ENCODE data around the gene ZNF222. TPM values are rescaled to one million over a fixed set of nuclear protein-coding genes. Genes with fewer than 3 reads are reported as not detected.

ZNF222 gene
- 17.4 TPM for polyA plus RNA-seq (2013)

DNA sequence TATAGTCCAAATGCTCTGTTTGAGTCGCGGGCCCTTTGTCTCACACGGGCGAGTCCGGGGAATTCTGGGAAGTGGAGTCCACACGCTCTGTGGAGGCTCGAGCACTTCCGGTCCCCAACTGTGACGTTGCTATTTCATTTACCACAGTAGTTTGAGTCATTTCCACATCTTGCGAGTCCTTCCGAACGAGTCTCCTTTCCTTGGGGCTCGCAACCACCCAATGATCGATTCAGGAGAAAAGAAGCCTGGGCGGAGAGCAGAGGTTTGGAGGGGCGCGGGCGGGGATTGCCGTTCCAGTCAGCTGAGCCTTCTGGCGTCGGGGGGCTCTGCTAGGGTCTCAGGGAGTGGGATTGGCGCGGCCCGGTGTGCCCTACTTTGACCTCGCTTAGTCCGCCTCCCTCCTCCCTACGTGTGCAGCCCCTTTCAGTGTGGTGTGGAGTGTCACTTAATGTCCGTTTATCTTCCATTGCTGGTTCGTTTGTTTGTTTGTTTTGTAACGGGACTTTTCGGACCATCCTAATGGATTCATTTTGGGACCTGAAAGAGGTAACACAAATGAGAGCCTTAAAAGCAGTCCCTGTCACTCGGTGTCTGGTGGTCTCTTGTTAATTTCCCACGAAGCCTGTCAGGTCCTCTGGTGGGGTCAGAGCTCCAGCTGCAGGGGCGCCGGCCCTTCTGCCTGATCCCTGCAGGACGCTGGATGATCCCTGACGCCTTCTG lies at the start of gene ZNF222:
ZNF222 (plus strand) TSS at position 163 of the 720 bp plus-strand sequence; CDS start at position 221, 58 bp downstream.
- H3K4me1 ChIP-seq (ENCODE audit: control extremely low read depth in 1 of 4, control insufficient read depth in 4 of 4, insufficient read depth in 4 of 4, low read length in 3 of 4): peaks cover 0 to 12% (median 12%) of the 10 kb centered on the region in 4 experiments
- H3K27ac ChIP-seq (ENCODE audit: insufficient read depth in 1 of 2, low read depth in 1 of 2, low read length in 2 of 2, poor library complexity in 1 of 2, severe bottlenecking in 2 of 2): peak within 1 kb of the TSS; percentile 74 to 87
- POLR2A ChIA-PET: interaction anchor here (0.9 to 1.1 kb wide), 2 partner anchors 23 to 26 kb away, joined by 4 to 5 read pairs; partner anchors contain the start of gene ZNF230
- H3K27me3 ChIP-seq (replicated peaks in 2 of 5; ENCODE audit: control insufficient read depth in 4 of 5, insufficient read depth in 5 of 5, low read length in 4 of 5): no peaks in the 10 kb centered on the region
- CTCF ChIA-PET: interaction anchor here (0.6 kb wide), 1 partner anchor 285 kb away, joined by 4 read pairs; no protein-coding TSS in a partner anchor
- 5% methylated on average over 24 of the region's 37 CpGs for WGBS (ENCODE audit: insufficient coverage)
- H3K36me3 ChIP-seq (ENCODE audit: control insufficient read depth in 4 of 4, insufficient read depth in 4 of 4, low read length in 3 of 4): peaks cover 24 to 38% (median 31%) of the 10 kb centered on the region in 4 experiments
- H3K9me3 ChIP-seq (ENCODE audit: control extremely low read depth in 1 of 5, control insufficient read depth in 4 of 5, insufficient read depth in 2 of 5, low read depth in 1 of 5, low read length in 4 of 5): peaks cover 15 to 39% (median 28%) of the 10 kb centered on the region in 5 experiments
- H3K4me3 ChIP-seq (ENCODE audit: control insufficient read depth in 1 of 7, extremely low read depth in 1 of 7, insufficient read depth in 4 of 7, low read depth in 2 of 7, low read length in 6 of 7): peak within 1 kb of the TSS; percentile 85 to 97 (median 95)
- peak; percentile 94 to 97 (median 97) for DNase-seq

GRCh38 chr19:43976732-43977131 lies 48.4 kb upstream of the ZNF222 start:
- no peak overlapping the region for H3K4me3 ChIP-seq (ENCODE audit: control insufficient read depth in 1 of 7, extremely low read depth in 1 of 7, insufficient read depth in 4 of 7, low read depth in 2 of 7, low read length in 6 of 7)
- POLR2A ChIA-PET: no interaction called here
- no peaks in the 10 kb centered on the region for H3K4me1 ChIP-seq (ENCODE audit: control extremely low read depth in 1 of 4, control insufficient read depth in 4 of 4, insufficient read depth in 4 of 4, low read length in 3 of 4)
- no peak for DNase-seq
- peaks cover 9 to 64% (median 15%) of the 10 kb centered on the region in 5 experiments for H3K9me3 ChIP-seq (ENCODE audit: control extremely low read depth in 1 of 5, control insufficient read depth in 4 of 5, insufficient read depth in 2 of 5, low read depth in 1 of 5, low read length in 4 of 5)
- no CpG with 5 or more reads among the region's 1 CpG for WGBS (ENCODE audit: insufficient coverage)
- H3K36me3 ChIP-seq (ENCODE audit: control insufficient read depth in 4 of 4, insufficient read depth in 4 of 4, low read length in 3 of 4): no peaks in the 10 kb centered on the region
- CTCF ChIA-PET: no interaction called here
- H3K27ac ChIP-seq (ENCODE audit: insufficient read depth in 1 of 2, low read depth in 1 of 2, low read length in 2 of 2, poor library complexity in 1 of 2, severe bottlenecking in 2 of 2): no peak overlapping the region
- H3K27me3 ChIP-seq (replicated peaks in 2 of 5; ENCODE audit: control insufficient read depth in 4 of 5, insufficient read depth in 5 of 5, low read length in 4 of 5): no peaks in the 10 kb centered on the region

DNA sequence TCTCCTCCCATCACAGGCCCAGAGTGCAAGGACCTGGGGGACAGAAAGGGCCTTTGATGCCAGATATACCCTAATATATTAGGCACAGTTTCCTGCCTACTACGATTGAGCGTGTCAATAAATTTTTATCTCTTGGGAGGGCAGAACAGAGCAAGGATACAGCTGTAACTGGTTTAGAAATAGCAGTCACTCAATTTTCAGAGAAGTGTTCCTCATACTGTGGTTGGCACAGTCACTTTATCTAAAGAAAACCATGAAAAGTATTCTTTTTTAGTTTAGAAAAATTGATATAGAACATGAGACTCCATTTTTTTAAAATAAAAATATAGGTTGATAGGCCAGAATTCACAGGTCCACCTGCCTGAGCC lies 41.7 kb upstream of the ZNF222 start:
- H3K27ac ChIP-seq (ENCODE audit: insufficient read depth in 1 of 2, low read depth in 1 of 2, low read length in 2 of 2, poor library complexity in 1 of 2, severe bottlenecking in 2 of 2): peak overlapping the region; percentile 33 to 82
- POLR2A ChIA-PET: no interaction called here
- peaks cover 0 to 10% (median 7%) of the 10 kb centered on the region in 4 experiments for H3K36me3 ChIP-seq (ENCODE audit: control insufficient read depth in 4 of 4, insufficient read depth in 4 of 4, low read length in 3 of 4)
- H3K4me1 ChIP-seq (ENCODE audit: control extremely low read depth in 1 of 4, control insufficient read depth in 4 of 4, insufficient read depth in 4 of 4, low read length in 3 of 4): peaks cover 0 to 14% (median 8%) of the 10 kb centered on the region in 4 experiments
- no peak for DNase-seq
- H3K4me3 ChIP-seq (ENCODE audit: control insufficient read depth in 1 of 7, extremely low read depth in 1 of 7, insufficient read depth in 4 of 7, low read depth in 2 of 7, low read length in 6 of 7): peak overlapping the region in 6 of 7 experiments; percentile 79 to 96 (median 87)
- WGBS (ENCODE audit: insufficient coverage): 31% methylated on average over 2 of the region's 2 CpGs
- H3K9me3 ChIP-seq (ENCODE audit: control extremely low read depth in 1 of 5, control insufficient read depth in 4 of 5, insufficient read depth in 2 of 5, low read depth in 1 of 5, low read length in 4 of 5): peaks cover 2 to 34% (median 8%) of the 10 kb centered on the region in 5 experiments
- CTCF ChIA-PET: no interaction called here
- no peaks in the 10 kb centered on the region for H3K27me3 ChIP-seq (replicated peaks in 2 of 5; ENCODE audit: control insufficient read depth in 4 of 5, insufficient read depth in 5 of 5, low read length in 4 of 5)

GRCh38 chr19:43983912-43984686 lies 41.1 kb upstream of the ZNF222 start, which contains the start of gene ZNF155:
TSS of gene ZNF155 (plus strand) at chr19:43984188. CDS start at chr19:43988544, 4,356 bp downstream.
- H3K36me3 ChIP-seq (ENCODE audit: control insufficient read depth in 4 of 4, insufficient read depth in 4 of 4, low read length in 3 of 4): peaks cover 3 to 16% (median 11%) of the 10 kb centered on the region in 4 experiments
- CTCF ChIA-PET: no interaction called here
- H3K4me3 ChIP-seq (ENCODE audit: control insufficient read depth in 1 of 7, extremely low read depth in 1 of 7, insufficient read depth in 4 of 7, low read depth in 2 of 7, low read length in 6 of 7): peak within 1 kb of the TSS; percentile 67 to 96 (median 86)
- peaks cover 0 to 14% (median 8%) of the 10 kb centered on the region in 4 experiments for H3K4me1 ChIP-seq (ENCODE audit: control extremely low read depth in 1 of 4, control insufficient read depth in 4 of 4, insufficient read depth in 4 of 4, low read length in 3 of 4)
- WGBS (ENCODE audit: insufficient coverage): under 1% methylated on average over 29 of the region's 40 CpGs
- POLR2A ChIA-PET: no interaction called here
- H3K27ac ChIP-seq (ENCODE audit: insufficient read depth in 1 of 2, low read depth in 1 of 2, low read length in 2 of 2, poor library complexity in 1 of 2, severe bottlenecking in 2 of 2): peak within 1 kb of the TSS; percentile 33 to 82
- no peaks in the 10 kb centered on the region for H3K27me3 ChIP-seq (replicated peaks in 2 of 5; ENCODE audit: control insufficient read depth in 4 of 5, insufficient read depth in 5 of 5, low read length in 4 of 5)
- peak; percentile 79 to 84 (median 83) for DNase-seq
- peaks cover 2 to 34% (median 9%) of the 10 kb centered on the region in 5 experiments for H3K9me3 ChIP-seq (ENCODE audit: control extremely low read depth in 1 of 5, control insufficient read depth in 4 of 5, insufficient read depth in 2 of 5, low read depth in 1 of 5, low read length in 4 of 5)

DNA sequence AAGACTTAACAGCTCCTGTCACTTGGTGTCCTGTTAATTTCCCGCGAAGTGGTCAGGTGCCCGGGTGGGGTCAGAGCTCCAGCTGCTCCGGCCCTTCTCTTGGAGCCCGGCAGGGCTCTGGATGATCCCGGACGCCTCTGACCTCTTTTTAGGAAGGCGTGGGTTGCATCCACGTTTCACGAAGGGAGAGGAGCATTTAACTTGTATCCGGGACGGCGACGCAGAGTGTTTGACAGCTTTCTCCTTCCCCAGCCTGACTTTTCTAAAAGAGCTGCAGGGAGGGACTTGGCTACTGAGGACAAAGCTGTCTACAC lies 40.5 kb upstream of the ZNF222 start:
- Histone ChIP-seq H3K27ac (ENCODE audit: insufficient read depth in 1 of 2, low read depth in 1 of 2, low read length in 2 of 2, poor library complexity in 1 of 2, severe bottlenecking in 2 of 2) (peak overlapping the region; percentile 33 to 82), H3K4me1 (ENCODE audit: control extremely low read depth in 1 of 4, control insufficient read depth in 4 of 4, insufficient read depth in 4 of 4, low read length in 3 of 4) (peaks cover 0 to 14% (median 8%) of the 10 kb centered on the region in 4 experiments), H3K9me3 (ENCODE audit: control extremely low read depth in 1 of 5, control insufficient read depth in 4 of 5, insufficient read depth in 2 of 5, low read depth in 1 of 5, low read length in 4 of 5) (peaks cover 2 to 36% (median 12%) of the 10 kb centered on the region in 5 experiments), H3K27me3 (replicated peaks in 2 of 5; ENCODE audit: control insufficient read depth in 4 of 5, insufficient read depth in 5 of 5, low read length in 4 of 5) (no peaks in the 10 kb centered on the region), H3K4me3 (ENCODE audit: control insufficient read depth in 1 of 7, extremely low read depth in 1 of 7, insufficient read depth in 4 of 7, low read depth in 2 of 7, low read length in 6 of 7) (peak overlapping the region; percentile 55 to 96 (median 86)), H3K36me3 (ENCODE audit: control insufficient read depth in 4 of 4, insufficient read depth in 4 of 4, low read length in 3 of 4) (peaks cover 8 to 21% (median 16%) of the 10 kb centered on the region in 4 experiments)
- WGBS (ENCODE audit: insufficient coverage): 10% methylated on average over 14 of the region's 14 CpGs
- CTCF ChIA-PET: interaction anchor here (0.6 kb wide), 1 partner anchor 302 kb away, joined by 3 read pairs; no protein-coding TSS in a partner anchor
- DNase-seq: peak in 2 of 3 donors; percentile 14 to 21
- POLR2A ChIA-PET: no interaction called here

DNA sequence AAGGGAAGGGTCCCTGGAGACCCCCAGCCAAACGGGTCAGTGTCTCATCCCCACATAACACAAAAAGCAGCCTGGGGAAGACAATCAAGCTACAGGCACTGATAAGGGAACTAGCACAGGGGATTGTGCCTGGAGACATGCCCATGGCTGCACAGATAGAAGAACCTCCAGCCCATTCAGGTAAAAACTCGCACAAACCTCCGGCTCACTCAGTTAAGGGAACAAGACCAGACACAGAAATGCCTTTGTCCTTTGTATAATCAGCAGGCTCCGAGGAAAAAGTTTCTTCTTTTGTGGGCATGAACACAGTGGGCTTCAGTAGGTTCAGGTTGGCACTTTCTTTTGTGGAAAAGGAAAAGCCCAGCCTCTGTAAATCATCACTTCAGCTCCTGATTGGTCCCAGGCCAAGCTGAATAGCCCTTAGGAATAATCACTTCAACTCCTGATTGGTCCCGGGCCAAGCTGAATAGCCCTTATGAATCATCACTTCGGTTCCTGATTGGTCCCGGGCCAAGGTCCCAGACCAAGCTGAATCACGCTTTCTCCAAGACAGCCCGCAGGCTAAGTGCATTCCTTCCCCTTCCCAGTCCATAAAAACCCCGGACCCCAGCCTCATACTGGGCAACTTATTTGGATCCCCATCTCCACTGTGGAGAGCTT lies 27.4 kb upstream of the ZNF222 start:
- ChIA-PET POLR2A (no interaction called here), CTCF (no interaction called here)
- DNase-seq: no peak
- Histone ChIP-seq H3K9me3 (ENCODE audit: control extremely low read depth in 1 of 5, control insufficient read depth in 4 of 5, insufficient read depth in 2 of 5, low read depth in 1 of 5, low read length in 4 of 5) (peaks cover 11 to 34% (median 23%) of the 10 kb centered on the region in 5 experiments), H3K4me1 (ENCODE audit: control extremely low read depth in 1 of 4, control insufficient read depth in 4 of 4, insufficient read depth in 4 of 4, low read length in 3 of 4) (peaks cover 0 to 8% (median 6%) of the 10 kb centered on the region in 4 experiments), H3K4me3 (ENCODE audit: control insufficient read depth in 1 of 7, extremely low read depth in 1 of 7, insufficient read depth in 4 of 7, low read depth in 2 of 7, low read length in 6 of 7) (no peak overlapping the region), H3K27ac (ENCODE audit: insufficient read depth in 1 of 2, low read depth in 1 of 2, low read length in 2 of 2, poor library complexity in 1 of 2, severe bottlenecking in 2 of 2) (no peak overlapping the region), H3K36me3 (ENCODE audit: control insufficient read depth in 4 of 4, insufficient read depth in 4 of 4, low read length in 3 of 4) (peaks cover 18 to 49% (median 38%) of the 10 kb centered on the region in 4 experiments), H3K27me3 (replicated peaks in 2 of 5; ENCODE audit: control insufficient read depth in 4 of 5, insufficient read depth in 5 of 5, low read length in 4 of 5) (no peaks in the 10 kb centered on the region)
- 96% methylated on average over 8 of the region's 10 CpGs for WGBS (ENCODE audit: insufficient coverage)

All from common myeloid progenitor, CD34-positive (primary cell).